ENCODE results near the gene PPP2R3A.
"Not testable (repeated sequence)": the region's sequence is repeated elsewhere in the genome, so short reads cannot be mapped to it uniquely, and the experiment has no call there.

The PPP2R3A gene

DNA sequence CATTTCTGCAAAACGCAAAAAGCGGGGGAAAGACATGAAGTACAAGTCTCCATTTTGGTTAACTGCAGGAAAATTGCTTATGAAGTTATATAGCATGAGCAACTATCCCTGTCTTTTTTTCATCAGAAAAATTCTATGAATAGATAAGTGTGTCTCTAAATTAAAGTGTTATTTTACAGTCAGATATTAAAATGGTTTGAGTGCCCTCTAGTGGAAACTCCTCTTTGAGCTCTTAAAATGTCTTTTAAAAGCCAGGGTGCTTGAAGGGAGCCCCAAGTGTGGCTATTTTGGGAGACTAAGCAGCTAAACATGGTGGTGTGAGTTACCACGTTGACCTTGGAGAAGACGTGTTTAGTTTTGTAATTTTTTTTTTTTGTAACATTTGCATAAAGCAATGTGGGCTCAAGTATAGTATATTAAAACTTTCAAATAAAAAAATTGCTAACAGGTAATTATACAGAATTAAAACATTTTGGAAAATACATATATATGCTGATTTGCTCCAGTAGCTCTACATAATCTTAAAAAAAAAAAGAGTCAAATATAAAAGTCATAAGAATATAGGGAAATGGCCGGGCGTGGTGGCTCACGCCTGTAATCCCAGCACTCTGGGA, 77.2 kb downstream of the PPP2R3A start:
- peak; percentile 24 for DNase-seq

GRCh38 chr3:136044980-136045745, 79.6 kb downstream of the PPP2R3A start:
- no peak for DNase-seq

DNA sequence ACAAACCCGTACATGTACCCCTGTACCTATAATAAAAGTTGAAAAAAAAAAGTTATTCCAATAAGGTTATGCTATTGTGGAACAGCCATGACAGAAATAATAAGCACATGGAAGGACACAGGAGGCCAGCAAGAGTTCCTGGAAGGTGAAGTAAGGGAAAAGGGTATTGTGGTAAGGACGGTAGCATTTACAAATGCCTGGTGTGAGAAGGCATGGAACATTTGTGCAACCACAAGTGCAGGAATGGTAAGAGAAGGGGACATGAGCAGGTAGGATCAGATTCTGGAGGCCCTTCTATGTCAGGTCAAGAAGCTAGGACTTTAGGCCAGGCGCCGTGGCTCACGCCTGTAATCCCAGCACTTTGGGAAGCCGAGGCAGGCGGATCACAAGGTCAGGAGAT, 82.5 kb downstream of the PPP2R3A start:
- DNase-seq = no peak

DNA sequence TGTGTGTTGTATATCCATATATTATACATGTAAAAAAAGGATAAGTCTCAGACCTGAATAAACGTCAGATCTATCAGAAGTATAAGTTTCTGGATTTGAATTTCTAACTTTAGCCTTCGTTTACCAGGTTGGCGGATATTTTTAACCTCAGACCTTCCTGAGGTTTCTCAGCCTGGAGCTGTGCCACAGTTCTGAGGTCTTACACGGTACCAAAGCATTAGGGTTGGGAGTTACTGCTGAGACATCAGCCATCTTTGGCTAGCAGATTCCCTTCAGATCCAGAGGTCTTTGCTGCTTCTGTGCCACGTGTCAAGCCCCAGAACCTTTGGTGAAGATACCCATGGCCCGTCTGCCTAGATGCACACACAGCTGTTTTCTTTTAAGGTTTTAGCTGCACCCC, 84.7 kb downstream of the PPP2R3A start:
- no peak for DNase-seq

GRCh38 chr3:136055491-136055890, 90.0 kb downstream of the PPP2R3A start:
- no peak for DNase-seq

GRCh38 chr3:136067211-136067610, 101.7 kb downstream of the PPP2R3A start:
- no peak for DNase-seq

DNA sequence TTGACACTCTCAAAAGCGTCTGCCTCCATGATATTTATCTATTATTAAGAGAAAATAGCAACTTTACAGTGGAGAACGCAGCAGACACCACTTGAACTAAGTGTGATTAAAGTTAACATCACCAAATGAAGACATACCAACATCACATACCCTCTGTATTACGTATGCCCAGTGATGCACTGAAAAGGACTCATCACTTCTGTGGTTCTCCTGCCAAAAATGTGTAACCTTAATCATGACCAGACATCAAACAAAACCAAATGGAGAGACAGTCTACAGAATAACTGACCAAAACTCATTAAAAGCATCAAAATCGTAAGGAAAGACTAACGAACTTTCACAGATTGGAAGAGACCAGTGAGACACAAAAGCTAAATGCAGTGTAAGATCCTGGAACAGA, 103.2 kb downstream of the PPP2R3A start:
- no peak for DNase-seq

DNA sequence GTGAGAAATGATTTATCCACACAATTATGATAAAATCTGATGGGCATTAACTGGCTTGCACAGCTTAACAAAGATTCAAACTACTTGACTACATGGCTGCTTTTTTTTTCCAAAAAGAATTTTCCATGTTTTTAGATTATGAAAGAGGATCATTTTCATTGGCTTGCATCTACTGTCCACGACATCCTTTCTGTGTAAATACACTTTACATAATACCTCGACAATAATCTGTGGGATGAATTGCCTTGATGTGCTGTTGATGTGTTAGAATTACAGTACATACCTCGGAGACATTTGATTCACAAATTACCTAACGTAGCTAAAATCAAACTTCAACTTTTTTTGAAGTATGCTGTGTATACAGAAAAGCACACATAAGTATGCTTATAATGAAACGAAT, 104.4 kb downstream of the PPP2R3A start:
- DNase-seq = no peak

GRCh38 chr3:136070334-136070733, 104.8 kb downstream of the PPP2R3A start:
- DNase-seq = no peak

DNA sequence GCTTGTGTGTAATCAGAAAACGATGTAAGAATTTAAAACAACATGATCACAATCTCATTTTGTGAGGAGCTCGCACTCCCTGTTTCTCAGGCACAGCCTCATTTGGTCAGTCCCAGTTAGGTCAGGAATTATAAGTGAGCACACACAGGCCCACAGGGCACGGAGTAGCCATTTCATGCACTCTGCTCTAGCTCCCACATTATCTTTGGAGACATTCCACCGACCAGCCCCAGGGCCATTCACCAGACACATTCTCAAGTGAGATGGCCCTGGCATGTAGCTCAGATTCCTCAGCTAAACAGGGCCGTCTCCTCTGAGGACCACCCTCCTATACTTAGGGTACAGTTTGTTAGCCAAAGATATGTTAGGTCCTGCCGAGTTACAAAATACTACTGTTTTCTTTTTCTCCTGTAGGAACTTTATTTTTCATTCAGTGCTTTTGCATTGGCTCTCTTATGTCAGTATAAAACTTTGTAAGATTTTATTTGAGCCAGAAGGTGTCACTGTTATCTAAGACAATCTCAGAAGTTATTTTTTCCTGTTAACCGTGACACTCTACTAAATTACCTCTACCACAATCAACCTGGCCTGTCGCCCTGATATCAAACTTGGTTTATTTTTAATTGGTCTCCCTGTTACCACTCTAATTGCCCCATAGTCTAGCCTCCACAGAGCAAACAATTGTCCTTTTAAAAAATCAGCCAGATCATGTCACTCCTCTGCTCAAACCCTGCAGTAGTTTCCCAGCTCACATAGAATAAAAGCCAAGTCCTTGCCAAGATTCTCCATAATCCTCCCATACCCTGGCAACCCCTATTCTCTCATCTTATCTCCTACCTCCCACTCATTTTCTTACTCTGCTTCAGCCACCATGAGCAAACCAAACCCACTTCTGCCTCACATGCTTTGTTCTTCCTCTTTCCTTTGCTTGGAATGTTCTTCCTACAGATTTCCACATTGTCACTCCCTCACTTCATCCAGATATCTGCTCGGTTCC, 105.7 kb downstream of the PPP2R3A start:
- DNase-seq = peak; percentile 9

- DNase-seq = no peak
Observed at GRCh38 chr3:136074546-136075170, 109.1 kb downstream of the PPP2R3A start.

GRCh38 chr3:136075218-136075808, 109.8 kb downstream of the PPP2R3A start:
- DNase-seq = peak; percentile 81

GRCh38 chr3:136075811-136076210, 110.3 kb downstream of the PPP2R3A start:
- no peak for DNase-seq

- peak; percentile 41 for DNase-seq
Observed at GRCh38 chr3:136078421-136079364, 113.2 kb downstream of the PPP2R3A start.

- DNase-seq = not testable (repeated sequence)
Observed at GRCh38 chr3:136083641-136084382, 118.3 kb downstream of the PPP2R3A start.

DNA sequence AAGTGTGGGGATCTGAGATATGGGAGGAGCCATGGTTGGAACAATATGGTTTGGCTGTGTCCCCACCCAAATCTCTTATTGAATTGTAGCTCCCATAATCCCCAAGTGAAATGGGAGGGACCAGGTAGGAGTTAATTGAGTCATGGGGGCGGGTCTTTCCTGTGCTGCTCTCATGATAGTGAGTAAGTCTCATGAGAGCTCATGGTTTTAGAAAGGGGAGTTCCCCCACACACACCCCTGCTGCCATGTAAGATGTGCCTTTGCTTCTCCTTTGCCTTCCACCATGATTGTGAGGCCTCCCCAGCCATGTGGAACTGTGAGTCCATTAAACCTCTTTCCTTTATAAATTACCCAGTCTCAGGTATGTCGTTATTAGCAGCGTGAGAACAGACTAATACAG, 119.5 kb downstream of the PPP2R3A start:
- not testable (repeated sequence) for DNase-seq

- no peak for DNase-seq
Observed at GRCh38 chr3:136093771-136094170, 128.2 kb downstream of the PPP2R3A start.

GRCh38 chr3:136105044-136105443, 139.5 kb downstream of the PPP2R3A start:
- no peak for DNase-seq

GRCh38 chr3:136106101-136106500, 140.6 kb downstream of the PPP2R3A start:
- no peak for DNase-seq

GRCh38 chr3:136109499-136109898, 144.0 kb downstream of the PPP2R3A start:
- no peak for DNase-seq

GRCh38 chr3:136110481-136110880, 145.0 kb downstream of the PPP2R3A start:
- no peak for DNase-seq

Data from CD4-positive, alpha-beta T cell treated with Interleukin-10 for 1 hour (primary cell).